ENCODE data around the gene CYGB. TPM values are rescaled to one million over a fixed set of nuclear protein-coding genes. Genes with fewer than 3 reads are reported as not detected.

CYGB gene
- total and polyA plus RNA-seq, 9 of the 15 experiments (the other 6 are each of a cell fraction or from before 2014, with no cell fraction given) = 0.08 to 0.95 (median 0.18) TPM; not detected in 5

- peak overlapping the region in 1 of 2 experiments; percentile 9; a peak in 2 of 4 replicates for H3K9ac ChIP-seq (ENCODE audit: insufficient read depth in 1 of 2, low read depth in 2 of 2, low read length in 2 of 2)
- H3K27me3 ChIP-seq (ENCODE audit: control insufficient read depth in 2 of 2, insufficient read depth in 2 of 2, low read length in 2 of 2) = no peaks in the 10 kb centered on the region
- no TSS peak for BruUV-seq (replicated peaks)
- ATAC-seq (peak; percentile 49), DNase-seq (ENCODE audit: extremely low read depth in 1 of 4, low spot score in 3 of 4) (peak in 3 of 4 experiments; percentile 42 to 50 (median 47)), FAIRE-seq (peak; percentile 77)
- peak overlapping the region; percentile 78 for H2AFZ ChIP-seq (ENCODE audit: low read depth, low read length)
- intact Hi-C loops (cut with micrococcal nuclease) = no loop called here
- TF ChIP-seq TEAD1 (CRISPR knock-in tag; IDR thresholded peaks at IDR 0.05) = no peak
- TF ChIP-seq NFIC (IDR thresholded peaks at IDR 0.05) = peak; percentile 44; the same call in 1 of the 2 replicates
- TF ChIP-seq CHD2 (IDR thresholded peaks at IDR 0.05; ENCODE audit: low read depth, low read length) = peak; percentile 76
- 0 out of 2 replicates have a peak, but pooled peaks have one; percentile 17 for TF ChIP-seq PKNOX1 (IDR thresholded peaks at IDR 0.05)
- peak overlapping the region; percentile 37; the same call in 1 of the 2 replicates for H3K4me2 ChIP-seq (ENCODE audit: insufficient read depth, low read length)
- WGBS (ENCODE audit: insufficient coverage, low coverage, missing lambda C conversion rate) = 20% methylated on average over 9 of the region's 9 CpGs
- no peaks in the 10 kb centered on the region for H3K9me3 ChIP-seq (replicated peaks; ENCODE audit: control insufficient read depth, insufficient read depth, low read depth, low read length)
- no peak overlapping the region for H3K27ac ChIP-seq (ENCODE audit: extremely low read depth, low read depth, low read length)
- ChIA-PET CTCF (ENCODE audit: low intra/inter-chr PET ratio) (no interaction called here), POLR2A (interaction anchor here (0.6 to 1.7 kb wide), 6 partner anchors 17 to 423 kb away, joined by 3 to 4 read pairs (median 3); partner anchors contain the start of gene UBE2O)
- in situ Hi-C loops (cut with MboI) = no loop called here
- H3K4me1 ChIP-seq (replicated peaks in 1 of 2; ENCODE audit: control insufficient read depth in 2 of 2, insufficient read depth in 2 of 2, low read length in 2 of 2) = peaks cover 19 to 21% of the 10 kb centered on the region in 2 experiments; a peak in 4 of 5 replicates
- H4K20me1 ChIP-seq (replicated peaks; ENCODE audit: control insufficient read depth, insufficient read depth, low read length) = no peaks in the 10 kb centered on the region
- no peaks in the 10 kb centered on the region for H3K9me1 ChIP-seq (ENCODE audit: control insufficient read depth, insufficient read depth, low read length)
- H3K36me3 ChIP-seq (ENCODE audit: control insufficient read depth, insufficient read depth, low read length) = no peaks in the 10 kb centered on the region
- no peak overlapping the region for H3K4me3 ChIP-seq
- no peaks in the 10 kb centered on the region for H3K79me2 ChIP-seq (ENCODE audit: control insufficient read depth, insufficient read depth, low read length)
Observed at GRCh38 chr17:76510831-76511244, 26.7 kb downstream of the CYGB start.

All from K562 (cell line).